Liver (tissue), 9 donors: ENCODE data around the gene DAB1. TPM values are rescaled to one million over a fixed set of nuclear protein-coding genes. Genes with fewer than 3 reads are reported as not detected.

Experiments
- DNase-seq: peaks from one replicate; pipeline ENCODE4 v3.0.0-alpha.2; 2017; ENCODE audit warnings: low spot score
- H3K27ac ChIP-seq, 2 donors: one replicate each; pipeline ENCODE4 v1.7.0; 2013; ENCODE audit warnings: inconsistent platforms in 2 of 2, low read length in 2 of 2, control low read depth in 1 of 2, low read depth in 1 of 2, mild to moderate bottlenecking in 1 of 2
- H3K27me3 ChIP-seq, 4 donors: one replicate each; pipeline versions ENCODE4 v1.6.1 to v1.7.0; 2013; ENCODE audit warnings: low read length in 3 of 4, inconsistent platforms in 1 of 4, mild to moderate bottlenecking in 1 of 4, moderate library complexity in 1 of 4; ENCODE audit not compliant: control insufficient read depth in 4 of 4, insufficient read depth in 4 of 4
- H3K36me3 ChIP-seq, 4 donors: one replicate each; pipeline versions ENCODE4 v1.6.1 to v1.7.0; 2013; ENCODE audit warnings: low read length in 3 of 4, mild to moderate bottlenecking in 3 of 4, low read depth in 1 of 4, moderate library complexity in 1 of 4; ENCODE audit not compliant: control insufficient read depth in 4 of 4, insufficient read depth in 3 of 4
- H3K4me1 ChIP-seq, 4 donors: one replicate each; pipeline versions ENCODE4 v1.6.1 to v1.7.0; 2013; ENCODE audit warnings: low read length in 3 of 4, mild to moderate bottlenecking in 3 of 4, moderate library complexity in 1 of 4; ENCODE audit not compliant: control insufficient read depth in 4 of 4, insufficient read depth in 4 of 4
- H3K4me3 ChIP-seq, 3 donors: one replicate each; pipeline versions ENCODE4 v1.6.1 to v1.7.0; 2013; ENCODE audit warnings: low read length in 3 of 3, control low read depth in 1 of 3, low read depth in 1 of 3, mild to moderate bottlenecking in 1 of 3
- H3K9ac ChIP-seq, 2 donors: one replicate each; pipeline ENCODE4 v1.7.0; 2013; ENCODE audit warnings: low read length in 2 of 2, mild to moderate bottlenecking in 2 of 2, moderate library complexity in 2 of 2, control low read depth in 1 of 2, low read depth in 1 of 2
- H3K9me3 ChIP-seq, 4 donors: one replicate each; pipeline versions ENCODE4 v1.6.1 to v1.7.0; 2013; ENCODE audit warnings: low read length in 3 of 4; ENCODE audit not compliant: control insufficient read depth in 4 of 4
- ATF3 ChIP-seq: IDR thresholded peaks from 2 replicates; pipeline ENCODE4 v1.6.1; 2016; ENCODE audit warnings: antibody characterized with exemption
- CTCF ChIP-seq: fragments of 150-350 bp; IDR thresholded peaks from 2 replicates; pipeline ENCODE4 v1.5.1; 2017; ENCODE audit warnings: improper control_type of control experiment, low read depth, low read length; ENCODE audit not compliant: missing input control
- EGR1 ChIP-seq, 2 donors: IDR thresholded peaks; 2 replicates each; pipeline ENCODE4 v1.6.1; 2016 to 2018; ENCODE audit warnings: antibody characterized with exemption in 2 of 2, low read depth in 2 of 2
- FOXA1 ChIP-seq: IDR thresholded peaks from 2 replicates; pipeline ENCODE4 v1.6.1; 2016; ENCODE audit warnings: antibody characterized with exemption
- FOXA2 ChIP-seq: IDR thresholded peaks from 2 replicates; pipeline ENCODE4 v1.6.1; 2016; ENCODE audit warnings: antibody characterized with exemption
- GABPA ChIP-seq, 2 donors: IDR thresholded peaks in 1 of 2; conservative IDR thresholded peaks in 1 of 2; 2 replicates each; pipeline ENCODE4 v1.6.1; 2016; ENCODE audit warnings: antibody characterized with exemption in 2 of 2, mild to moderate bottlenecking in 1 of 2, moderate library complexity in 1 of 2
- HNF4A ChIP-seq, 2 donors: conservative IDR thresholded peaks; 2 replicates each; pipeline ENCODE4 v1.6.1; 2016; ENCODE audit warnings: antibody characterized with exemption in 2 of 2, mild to moderate bottlenecking in 2 of 2
- HNF4G ChIP-seq: IDR thresholded peaks from 2 replicates; pipeline ENCODE4 v1.6.1; 2016; ENCODE audit warnings: antibody characterized with exemption
- JUND ChIP-seq, 2 donors: IDR thresholded peaks; 2 replicates each; pipeline ENCODE4 v1.6.1; 2016; ENCODE audit warnings: antibody characterized with exemption in 2 of 2
- MAX ChIP-seq: IDR thresholded peaks from 2 replicates; pipeline ENCODE4 v1.6.1; 2016; ENCODE audit warnings: antibody characterized with exemption
- NR2F2 ChIP-seq: IDR thresholded peaks from 2 replicates; pipeline ENCODE4 v1.6.1; 2016; ENCODE audit warnings: antibody characterized with exemption
- RAD21 ChIP-seq, 2 donors: IDR thresholded peaks; 2 replicates each; pipeline ENCODE4 v1.6.1; 2016; ENCODE audit warnings: antibody characterized with exemption in 2 of 2, mild to moderate bottlenecking in 2 of 2
- REST ChIP-seq: IDR thresholded peaks from 2 replicates; pipeline ENCODE4 v1.6.1; 2016; ENCODE audit warnings: antibody characterized with exemption, mild to moderate bottlenecking
- RXRA ChIP-seq, 2 donors: IDR thresholded peaks; 2 replicates each; pipeline ENCODE4 v1.6.1; 2017 to 2018; ENCODE audit warnings: antibody characterized with exemption in 2 of 2, mild to moderate bottlenecking in 1 of 2
- SP1 ChIP-seq: IDR thresholded peaks from 2 replicates; pipeline ENCODE4 v1.6.1; 2018; ENCODE audit warnings: antibody characterized with exemption, mild to moderate bottlenecking
- TAF1 ChIP-seq: conservative IDR thresholded peaks from 2 replicates; pipeline ENCODE4 v1.6.1; 2016; ENCODE audit warnings: antibody characterized with exemption, mild to moderate bottlenecking
- YY1 ChIP-seq: IDR thresholded peaks from 2 replicates; pipeline ENCODE4 v1.6.1; 2016; ENCODE audit warnings: antibody characterized with exemption, mild to moderate bottlenecking
- ZBTB33 ChIP-seq: IDR thresholded peaks from 2 replicates; pipeline ENCODE4 v1.6.1; 2016; ENCODE audit warnings: antibody characterized with exemption
- WGBS: extraction: QIAGEN DNeasy Blood & Tissue Kit; methylation state at CpG from one replicate; pipeline ENCODE4 v1.1.7; 2013; 5-methylcytosine and 5-hydroxymethylcytosine counted together
- polyA plus RNA-seq, 2 donors: library from polyadenylated mRNA; stranded (reverse) in 1 of 2; unstranded in 1 of 2; fragments of 200-250 nt in 1 of 2; fragments of >200 nt in 1 of 2; fragmentation: Nextera tagmentation in 1 of 2; extraction: Ambion mirVana in 1 of 2; gene quantifications; one replicate each; pipeline versions ENCODE4 v1.2.1 to v1.2.3, GENCODE V29; 2013 to 2015
- total RNA-seq, 2 donors: library from RNA; depleted of rRNA; stranded (reverse); fragments of >200 nt; gene quantifications; one replicate each; pipeline ENCODE4 v1.2.3, GENCODE V29; 2014
- donor health status: healthy.
- donor health status: healthy.
- donor health status: healthy.
- donor health status: healthy.
- donor health status: healthy.

The DAB1 gene
- total and polyA plus RNA-seq, 4 donors: 0.54 to 1.7 (median 1.2) TPM

- Histone ChIP-seq H3K4me3 (no peak overlapping the region), H3K9me3 (no peaks in the 10 kb centered on the region), H3K27ac (no peak overlapping the region), H3K9ac (no peak overlapping the region), H3K36me3 (no peaks in the 10 kb centered on the region), H3K4me1 (no peaks in the 10 kb centered on the region), H3K27me3 (no peaks in the 10 kb centered on the region)
- 96% methylated on average over 3 of the region's 3 CpGs for WGBS
- TF ChIP-seq YY1: no peak
- no peak for TF ChIP-seq NR2F2
- no peak for TF ChIP-seq FOXA1
- no peak for TF ChIP-seq CTCF
- TF ChIP-seq EGR1 (IDR thresholded peaks at IDR 0.05; ENCODE audit: low read depth in 2 of 2): no peak
- no peak for TF ChIP-seq ATF3
- TF ChIP-seq TAF1: no peak
- TF ChIP-seq HNF4A (conservative IDR thresholded peaks at IDR 0.05): no peak
- TF ChIP-seq RXRA (IDR thresholded peaks at IDR 0.05): no peak
- no peak for TF ChIP-seq JUND (IDR thresholded peaks at IDR 0.05)
- TF ChIP-seq GABPA (IDR thresholded peaks at IDR 0.05 in 1 of 2, conservative IDR thresholded peaks at IDR 0.05 in 1 of 2): no peak
- no peak for DNase-seq
Measured at GRCh38 chr1:57093122-57093521, 330.7 kb downstream of the DAB1 start.

GRCh38 chr1:57091642-57092041 is 332.2 kb downstream of the DAB1 start:
- TF ChIP-seq RAD21 (IDR thresholded peaks at IDR 0.05): no peak
- no peak for TF ChIP-seq MAX
- TF ChIP-seq HNF4A (conservative IDR thresholded peaks at IDR 0.05): no peak
- no peak for TF ChIP-seq EGR1 (IDR thresholded peaks at IDR 0.05; ENCODE audit: low read depth in 2 of 2)
- no peak for TF ChIP-seq FOXA1
- TF ChIP-seq GABPA (IDR thresholded peaks at IDR 0.05 in 1 of 2, conservative IDR thresholded peaks at IDR 0.05 in 1 of 2): no peak
- TF ChIP-seq JUND (IDR thresholded peaks at IDR 0.05): no peak
- no peak for TF ChIP-seq HNF4G
- TF ChIP-seq FOXA2: no peak
- no peak for TF ChIP-seq SP1
- no peak for TF ChIP-seq RXRA (IDR thresholded peaks at IDR 0.05)
- TF ChIP-seq REST: no peak
- no peak for TF ChIP-seq NR2F2
- no peak for TF ChIP-seq ZBTB33
- no peak for TF ChIP-seq TAF1
- no peaks in the 10 kb centered on the region for H3K36me3 ChIP-seq
- no peaks in the 10 kb centered on the region for H3K9me3 ChIP-seq
- H3K9ac ChIP-seq: no peak overlapping the region
- H3K4me3 ChIP-seq: no peak overlapping the region
- WGBS: 86% methylated on average over 1 of the region's 1 CpG
- no peak overlapping the region for H3K27ac ChIP-seq
- H3K4me1 ChIP-seq: no peaks in the 10 kb centered on the region
- no peak for DNase-seq
- H3K27me3 ChIP-seq: no peaks in the 10 kb centered on the region
